Cardiac fibroblast (primary cell): Measurements from ENCODE around the gene PRR23E.

ENCODE experiments used
- DNase-seq, 2 donors: peaks; one replicate each; pipeline versions ENCODE4 v3.0.0 to v3.0.0-alpha.2; 2010; ENCODE audit warnings: low read depth in 2 of 2
- H3K4me3 ChIP-seq, 2 donors: replicated peaks in 1 of 2; 1 replicate in 1 of 2; 2 replicates in 1 of 2; pipeline ENCODE4 v1.5.1; 2011; ENCODE audit warnings: low read depth in 2 of 2, low read length in 2 of 2, mild to moderate bottlenecking in 2 of 2, moderate library complexity in 1 of 2
- TF ChIP-seq, protein P1 (sequence below): IDR thresholded peaks from one replicate; pipeline ENCODE4 v1.5.1; 2011; ENCODE audit warnings: low read depth, mild to moderate bottlenecking, low read length, inconsistent platforms

The PRR23E gene

GRCh38 chr3:127174284-127174683 lies 18.6 kb upstream of the PRR23E start:
- TF ChIP-seq, protein P1, sequence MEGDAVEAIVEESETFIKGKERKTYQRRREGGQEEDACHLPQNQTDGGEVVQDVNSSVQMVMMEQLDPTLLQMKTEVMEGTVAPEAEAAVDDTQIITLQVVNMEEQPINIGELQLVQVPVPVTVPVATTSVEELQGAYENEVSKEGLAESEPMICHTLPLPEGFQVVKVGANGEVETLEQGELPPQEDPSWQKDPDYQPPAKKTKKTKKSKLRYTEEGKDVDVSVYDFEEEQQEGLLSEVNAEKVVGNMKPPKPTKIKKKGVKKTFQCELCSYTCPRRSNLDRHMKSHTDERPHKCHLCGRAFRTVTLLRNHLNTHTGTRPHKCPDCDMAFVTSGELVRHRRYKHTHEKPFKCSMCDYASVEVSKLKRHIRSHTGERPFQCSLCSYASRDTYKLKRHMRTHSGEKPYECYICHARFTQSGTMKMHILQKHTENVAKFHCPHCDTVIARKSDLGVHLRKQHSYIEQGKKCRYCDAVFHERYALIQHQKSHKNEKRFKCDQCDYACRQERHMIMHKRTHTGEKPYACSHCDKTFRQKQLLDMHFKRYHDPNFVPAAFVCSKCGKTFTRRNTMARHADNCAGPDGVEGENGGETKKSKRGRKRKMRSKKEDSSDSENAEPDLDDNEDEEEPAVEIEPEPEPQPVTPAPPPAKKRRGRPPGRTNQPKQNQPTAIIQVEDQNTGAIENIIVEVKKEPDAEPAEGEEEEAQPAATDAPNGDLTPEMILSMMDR, result no peak
- H3K4me3 ChIP-seq, result no peak overlapping the region
- no peak for DNase-seq

GRCh38 chr3:127174715-127175140 lies 18.2 kb upstream of the PRR23E start:
- DNase-seq, result no peak
- TF ChIP-seq, protein P1, result no peak
- H3K4me3 ChIP-seq, result no peak overlapping the region

DNA sequence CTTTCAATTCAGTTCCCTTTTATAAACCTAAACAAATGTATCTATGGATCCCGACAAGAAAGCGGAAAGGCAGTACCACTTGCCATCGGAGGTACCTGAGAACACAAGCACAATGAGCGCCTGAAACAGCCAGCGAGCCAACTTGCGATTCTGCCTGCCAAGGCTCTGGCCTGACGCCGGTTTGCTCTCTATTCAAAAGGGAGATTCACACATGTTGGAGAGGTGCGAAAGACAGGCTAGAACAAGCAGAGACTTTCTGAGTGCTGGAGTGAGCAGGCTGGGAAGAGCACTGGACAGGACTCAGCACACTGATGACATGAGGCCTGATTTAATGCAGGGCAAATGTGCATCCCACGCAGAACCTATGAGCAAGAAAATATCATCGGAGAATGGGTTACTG lies 17.7 kb upstream of the PRR23E start:
- TF ChIP-seq, protein P1, result no peak
- DNase-seq, result no peak
- no peak overlapping the region for H3K4me3 ChIP-seq

- TF ChIP-seq, protein P1, result no peak
- DNase-seq, result peak; percentile 8 to 14
- no peak overlapping the region for H3K4me3 ChIP-seq
Measured at GRCh38 chr3:127177226-127177625, 15.7 kb upstream of the PRR23E start.

DNA sequence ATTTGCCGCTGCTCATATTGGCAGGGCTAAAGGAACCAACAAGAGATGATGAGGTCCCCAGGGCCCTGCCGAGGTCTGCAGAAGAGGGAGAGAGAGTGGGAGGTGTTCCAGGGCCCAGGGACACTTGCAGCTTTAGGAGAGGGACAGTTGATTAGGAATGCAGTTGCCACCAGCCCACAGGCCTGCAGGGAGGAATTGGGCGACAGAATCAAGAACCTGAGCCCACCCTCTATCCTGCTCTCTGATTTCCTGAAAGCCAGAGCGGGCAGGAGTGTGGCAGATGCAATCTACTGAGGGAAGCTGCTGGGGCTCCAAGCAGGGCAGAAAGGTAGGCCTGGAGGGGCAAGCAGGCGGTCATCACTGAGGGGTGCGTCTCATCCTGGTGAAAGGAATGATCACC lies 12.1 kb upstream of the PRR23E start:
- no peak for DNase-seq
- TF ChIP-seq, protein P1, result no peak
- H3K4me3 ChIP-seq, result no peak overlapping the region

DNA sequence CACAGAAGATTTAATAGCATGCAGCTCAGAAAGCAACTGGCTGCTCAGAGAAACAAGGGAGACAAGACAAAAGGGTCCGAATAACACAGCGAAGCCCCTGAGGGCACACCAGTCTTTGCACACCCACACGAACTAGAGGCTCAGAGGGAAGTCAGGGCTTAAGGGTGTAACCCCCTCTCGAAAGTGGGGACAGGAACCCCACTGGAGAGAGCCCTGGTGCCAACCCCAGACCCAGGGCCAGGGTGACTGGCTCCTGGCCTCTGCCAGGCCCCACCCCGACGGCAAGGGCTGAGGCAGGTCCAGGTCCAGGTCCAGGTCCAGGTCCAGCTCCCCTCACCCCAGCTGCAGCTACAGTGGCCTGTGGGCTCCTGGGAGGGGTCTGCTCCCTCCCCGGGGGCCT lies 10.5 kb upstream of the PRR23E start:
- DNase-seq, result no peak
- TF ChIP-seq, protein P1, result no peak
- H3K4me3 ChIP-seq, result no peak overlapping the region

- TF ChIP-seq, protein P1, result no peak
- H3K4me3 ChIP-seq, result no peak overlapping the region
- no peak for DNase-seq
Measured at GRCh38 chr3:127182848-127183714, 9.8 kb upstream of the PRR23E start.
